Gastroesophageal sphincter (tissue), 3 donors: ENCODE data around the gene PPFIA4.

ENCODE experiments used
- CTCF ChIP-seq, 4 experiments: fragments of 200-600 bp in 2 of 4; fragments of 450-650 bp in 2 of 4; sonication (generic) in 1 of 4; IDR thresholded peaks; one replicate each; pipeline ENCODE4 v1.5.1; 2017 to 2019; ENCODE audit warnings: antibody characterized with exemption in 4 of 4, mild to moderate bottlenecking in 2 of 4, moderate library complexity in 2 of 4
- POLR2A ChIP-seq, 2 donors: fragments of 450-650 bp; IDR thresholded peaks; one replicate each; pipeline ENCODE4 v1.6.1; 2017; ENCODE audit warnings: antibody characterized with exemption in 2 of 2, mild to moderate bottlenecking in 2 of 2, moderate library complexity in 1 of 2

GRCh38 chr1:203026031-203026665 is at the start of gene PPFIA4:
- TF ChIP-seq CTCF (IDR thresholded peaks at IDR 0.05) (peak in 1 of 4 experiments; percentile 37), POLR2A (IDR thresholded peaks at IDR 0.05) (no peak)
